ENCODE results near the gene CDK17. TPM values are rescaled to one million over a fixed set of nuclear protein-coding genes. Genes with fewer than 3 reads are reported as not detected.

CDK17 gene
- total RNA-seq, 1 experiment from 2014 or later, result 23.9 TPM

- Histone ChIP-seq H3K4me2 (ENCODE audit: low read length) (no peak overlapping the region), H3K9me3 (ENCODE audit: low read length) (no peaks in the 10 kb centered on the region), H3K27ac (ENCODE audit: low read length) (no peak overlapping the region), H4K20me1 (ENCODE audit: low read length) (no peaks in the 10 kb centered on the region), H3K9ac (ENCODE audit: low read length) (no peak overlapping the region), H3K36me3 (ENCODE audit: low read depth, low read length) (no peaks in the 10 kb centered on the region; the same call in 1 of the 2 replicates), H3F3A (ENCODE audit: low read length, unreplicated experiment) (no peaks in the 10 kb centered on the region), H3K4me3 (ENCODE audit: low read length) (no peak overlapping the region), H2AFZ (ENCODE audit: low read length) (no peak overlapping the region), H3K4me1 (ENCODE audit: insufficient read depth, low read length) (peaks cover 20% of the 10 kb centered on the region), H3K79me2 (ENCODE audit: low read length) (peaks cover 30% of the 10 kb centered on the region), H3K27me3 (ENCODE audit: low read length) (no peaks in the 10 kb centered on the region), H3K9me2 (replicated peaks; ENCODE audit: low read length) (no peaks in the 10 kb centered on the region)
- ChIA-PET POLR2A (ENCODE audit: unreplicated experiment) (no interaction called here), CTCF (no interaction called here)
- BruUV-seq (replicated peaks), result no TSS peak
- DNase-seq, result no peak
- intact Hi-C loops (cut with micrococcal nuclease), result no loop called here
- no peak for ATAC-seq
- no peak for TF ChIP-seq EZH2phosphoT487 (IDR thresholded peaks at IDR 0.05; ENCODE audit: borderline replicate concordance, low read length)
- TF ChIP-seq CTCF (conservative IDR thresholded peaks at IDR 0.05; ENCODE audit: low read depth, low read length), result no peak
- no peak for TF ChIP-seq EZH2 (IDR thresholded peaks at IDR 0.05; ENCODE audit: low read length, unreplicated experiment)
Measured at GRCh38 chr12:96241431-96241830, 158.8 kb downstream of the CDK17 start.

- no peaks in the 10 kb centered on the region; the same call in 1 of the 2 replicates for H3K36me3 ChIP-seq (ENCODE audit: low read depth, low read length)
- no peak overlapping the region for H3K9ac ChIP-seq (ENCODE audit: low read length)
- no peak for DNase-seq
- H3K9me2 ChIP-seq (replicated peaks; ENCODE audit: low read length), result no peaks in the 10 kb centered on the region
- H2AFZ ChIP-seq (ENCODE audit: low read length), result no peak overlapping the region
- TF ChIP-seq CTCF (conservative IDR thresholded peaks at IDR 0.05; ENCODE audit: low read depth, low read length), result no peak
- no peaks in the 10 kb centered on the region for H3K27me3 ChIP-seq (ENCODE audit: low read length)
- no peak overlapping the region for H3K27ac ChIP-seq (ENCODE audit: low read length)
- H3K9me3 ChIP-seq (ENCODE audit: low read length), result no peaks in the 10 kb centered on the region
- ChIA-PET POLR2A (ENCODE audit: unreplicated experiment) (no interaction called here), CTCF (no interaction called here)
- no TSS peak for BruUV-seq (replicated peaks)
- peaks cover 30% of the 10 kb centered on the region for H3K79me2 ChIP-seq (ENCODE audit: low read length)
- no peak overlapping the region for H3K4me3 ChIP-seq (ENCODE audit: low read length)
- H3K4me2 ChIP-seq (ENCODE audit: low read length), result no peak overlapping the region
- H4K20me1 ChIP-seq (ENCODE audit: low read length), result no peaks in the 10 kb centered on the region
- no peak for ATAC-seq
- H3F3A ChIP-seq (ENCODE audit: low read length, unreplicated experiment), result no peaks in the 10 kb centered on the region
- intact Hi-C loops (cut with micrococcal nuclease), result no loop called here
- H3K4me1 ChIP-seq (ENCODE audit: insufficient read depth, low read length), result peaks cover 21% of the 10 kb centered on the region
Measured at GRCh38 chr12:96240656-96241055, 159.6 kb downstream of the CDK17 start.

- POLR2A ChIA-PET (ENCODE audit: unreplicated experiment), result no interaction called here
- ATAC-seq, result no peak
- no peaks in the 10 kb centered on the region; the same call in 1 of the 2 replicates for H3K36me3 ChIP-seq (ENCODE audit: low read depth, low read length)
- H4K20me1 ChIP-seq (ENCODE audit: low read length), result no peaks in the 10 kb centered on the region
- intact Hi-C loops (cut with micrococcal nuclease), result no loop called here
- no peak overlapping the region for H2AFZ ChIP-seq (ENCODE audit: low read length)
- H3K27ac ChIP-seq (ENCODE audit: low read length), result no peak overlapping the region
- no peaks in the 10 kb centered on the region for H3K9me3 ChIP-seq (ENCODE audit: low read length)
- H3K4me3 ChIP-seq (ENCODE audit: low read length), result no peak overlapping the region
- TF ChIP-seq EZH2 (IDR thresholded peaks at IDR 0.05; ENCODE audit: low read length, unreplicated experiment) (no peak), EZH2phosphoT487 (IDR thresholded peaks at IDR 0.05; ENCODE audit: borderline replicate concordance, low read length) (no peak), CTCF (conservative IDR thresholded peaks at IDR 0.05; ENCODE audit: low read depth, low read length) (no peak)
- no peaks in the 10 kb centered on the region for H3F3A ChIP-seq (ENCODE audit: low read length, unreplicated experiment)
- H3K9me2 ChIP-seq (replicated peaks; ENCODE audit: low read length), result no peaks in the 10 kb centered on the region
- H3K4me2 ChIP-seq (ENCODE audit: low read length), result no peak overlapping the region
- H3K79me2 ChIP-seq (ENCODE audit: low read length), result peaks cover 30% of the 10 kb centered on the region
- no peaks in the 10 kb centered on the region for H3K27me3 ChIP-seq (ENCODE audit: low read length)
- DNase-seq, result no peak
- CTCF ChIA-PET, result no interaction called here
- no peak overlapping the region for H3K9ac ChIP-seq (ENCODE audit: low read length)
- no TSS peak for BruUV-seq (replicated peaks)
- H3K4me1 ChIP-seq (ENCODE audit: insufficient read depth, low read length), result peaks cover 21% of the 10 kb centered on the region
Measured at GRCh38 chr12:96239711-96240635, 160.3 kb downstream of the CDK17 start.

Measured in PC-3 (cell line).